NCI-H2227 (cell line): ENCODE measurements around the gene PPP2R2D.
A peak's percentile ranks its signal among the peaks of the same experiment; 100 is the strongest.

Source experiments
- DNase-seq: peaks from one replicate; lab custom pipeline; 2025; ENCODE audit not compliant: unreplicated experiment; lab: John Stamatoyannopoulos, UW

Gene PPP2R2D

DNA sequence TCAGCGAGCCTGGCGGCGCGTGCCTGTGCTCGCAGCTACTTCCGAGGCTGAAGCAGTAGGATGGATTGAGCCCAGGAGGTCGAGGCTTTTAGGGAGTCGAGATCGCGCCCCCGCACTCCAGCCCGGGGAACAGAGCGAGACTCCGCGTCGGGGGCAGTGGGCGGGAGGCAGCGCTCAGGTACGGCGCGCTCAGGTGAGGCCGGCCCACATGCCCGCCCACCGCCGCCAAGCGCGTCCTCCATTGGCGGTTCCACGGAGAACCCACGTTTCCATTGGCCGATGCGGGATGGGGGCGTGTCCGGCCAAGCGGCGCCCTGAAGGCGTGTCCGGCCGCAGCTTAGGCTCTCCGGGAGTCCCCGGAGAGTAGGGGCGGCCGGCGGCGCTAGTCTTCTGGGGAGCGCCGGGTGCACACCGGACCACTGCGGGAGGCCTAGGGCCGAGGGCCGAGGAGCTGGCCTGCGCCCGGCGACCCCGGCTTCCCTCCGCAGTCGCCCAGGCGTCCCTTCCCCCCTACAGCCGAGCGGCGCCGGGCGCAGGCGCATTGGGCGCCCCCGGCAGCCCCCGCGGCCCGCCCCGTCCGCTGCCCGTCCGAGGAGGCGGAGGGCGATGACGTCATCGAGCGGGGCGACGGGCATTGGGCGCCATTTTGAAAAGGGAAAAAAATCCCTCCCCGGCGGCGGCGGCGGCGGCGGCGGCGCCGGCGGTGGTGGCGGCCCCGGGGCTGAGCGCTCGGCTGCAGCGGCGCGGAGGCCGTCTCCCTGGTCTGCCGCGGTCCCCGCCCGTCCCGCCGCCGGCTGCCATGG is at the start of gene PPP2R2D:
TSS of gene PPP2R2D (plus strand) at position 659 of the 803 bp plus-strand sequence. CDS start at position 800, 141 bp downstream.
- peak; percentile 92 for DNase-seq

- no peak for DNase-seq
Observed at GRCh38 chr10:131851346-131851745, 49.5 kb upstream of the PPP2R2D start.

GRCh38 chr10:131852176-131852822 is 48.5 kb upstream of the PPP2R2D start:
- no peak for DNase-seq

GRCh38 chr10:131852823-131853609 is 47.8 kb upstream of the PPP2R2D start:
- no peak for DNase-seq

DNA sequence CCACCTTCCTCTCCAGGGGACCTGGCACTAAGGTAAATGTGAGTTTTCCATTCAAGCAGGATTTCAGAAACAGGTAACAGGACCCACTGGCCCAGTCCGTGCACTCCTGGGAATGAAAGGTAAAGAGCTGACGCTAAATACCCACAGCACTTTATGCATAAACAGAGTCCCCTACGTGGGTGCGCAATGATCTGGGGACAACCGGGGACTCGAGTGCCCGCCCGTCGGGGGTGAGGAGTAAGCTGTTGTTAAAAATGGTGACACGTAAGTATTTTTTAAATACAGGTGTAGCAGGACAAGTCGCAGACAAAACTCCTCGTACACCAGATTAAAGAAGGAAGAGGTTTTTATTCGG is 47.2 kb upstream of the PPP2R2D start:
- DNase-seq, result no peak

- no peak for DNase-seq
Observed at GRCh38 chr10:131854579-131855335, 46.1 kb upstream of the PPP2R2D start.

DNA sequence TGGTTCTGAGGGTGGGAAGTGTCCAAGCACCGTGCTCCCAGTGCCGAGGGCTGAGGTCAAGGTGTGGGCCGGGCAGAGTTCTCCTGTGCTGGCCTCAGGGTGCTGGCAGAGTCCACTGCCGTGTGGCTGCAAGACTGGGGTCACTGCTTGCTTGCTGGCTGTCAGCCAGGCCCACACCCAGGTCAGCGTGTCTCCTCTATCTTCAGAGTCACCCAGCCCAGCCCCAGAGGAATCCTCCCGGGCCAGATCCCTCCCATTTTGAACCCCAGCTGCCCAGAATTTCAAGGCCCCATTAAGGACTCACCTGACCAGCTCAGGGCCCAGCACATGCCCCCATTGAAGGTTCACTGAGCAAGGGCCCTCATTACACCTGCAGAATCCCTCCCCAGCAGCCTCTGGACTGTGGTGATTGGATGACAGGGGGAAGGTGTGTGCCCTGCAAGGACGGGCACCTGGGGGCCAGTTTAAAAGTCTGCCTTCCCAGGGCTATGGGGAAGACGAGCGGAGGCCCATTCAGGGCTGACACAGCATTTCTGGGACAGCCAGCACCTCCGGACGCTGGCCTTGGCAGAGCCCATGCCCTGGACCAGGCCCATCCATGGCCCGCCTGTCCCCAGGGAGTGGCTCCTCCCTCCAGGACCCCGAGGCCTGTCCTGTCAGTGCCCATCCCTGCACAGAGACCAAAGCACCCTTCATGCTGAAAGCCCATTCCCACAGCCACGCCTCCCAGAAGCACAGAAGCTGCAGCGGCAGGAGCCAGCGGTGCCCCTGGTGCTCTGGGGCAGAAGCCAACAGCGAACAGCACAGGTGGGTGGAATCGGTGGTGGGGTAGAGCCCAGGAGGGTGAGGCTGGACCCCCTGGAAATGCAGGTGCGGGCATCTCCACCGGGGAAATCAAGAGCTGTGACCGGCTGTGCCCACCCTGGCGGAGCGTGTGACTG is 45.1 kb upstream of the PPP2R2D start:
- no peak for DNase-seq

DNA sequence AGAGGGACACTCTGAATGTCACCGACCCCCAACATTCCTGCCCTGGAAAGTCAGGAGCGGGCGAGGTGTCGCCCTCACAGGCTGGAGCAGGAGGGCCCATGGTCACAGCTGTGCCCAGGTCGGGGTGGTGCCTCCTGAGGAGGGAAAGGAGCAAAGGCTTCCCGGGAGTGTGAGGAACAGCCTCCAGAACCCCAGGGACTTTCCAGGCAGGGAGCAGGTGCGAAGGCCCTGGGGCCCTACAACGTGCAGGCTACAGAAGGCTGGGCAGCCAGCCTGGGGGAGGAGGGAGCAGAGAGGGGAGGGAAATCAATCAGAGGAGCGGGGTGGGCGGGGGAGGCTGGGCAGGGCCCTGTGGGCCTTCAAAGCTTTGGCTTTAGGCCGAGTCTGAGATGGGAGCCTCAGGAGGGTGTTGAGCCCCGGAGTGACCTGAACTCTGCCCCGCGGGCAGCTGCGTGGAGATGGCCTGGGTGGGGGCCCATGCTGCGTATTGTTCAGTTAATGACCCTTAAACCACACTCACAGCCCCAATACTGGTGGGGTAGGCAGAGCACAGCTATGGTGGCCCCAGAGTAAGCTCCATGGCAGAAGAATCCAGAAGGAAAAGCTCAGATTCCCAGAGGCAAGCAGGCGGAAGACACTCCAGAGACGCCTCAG is 44.2 kb upstream of the PPP2R2D start:
- DNase-seq, result no peak

GRCh38 chr10:131857156-131858117 is 43.4 kb upstream of the PPP2R2D start:
- no peak for DNase-seq

GRCh38 chr10:131858118-131858515 is 42.7 kb upstream of the PPP2R2D start:
- no peak for DNase-seq

DNA sequence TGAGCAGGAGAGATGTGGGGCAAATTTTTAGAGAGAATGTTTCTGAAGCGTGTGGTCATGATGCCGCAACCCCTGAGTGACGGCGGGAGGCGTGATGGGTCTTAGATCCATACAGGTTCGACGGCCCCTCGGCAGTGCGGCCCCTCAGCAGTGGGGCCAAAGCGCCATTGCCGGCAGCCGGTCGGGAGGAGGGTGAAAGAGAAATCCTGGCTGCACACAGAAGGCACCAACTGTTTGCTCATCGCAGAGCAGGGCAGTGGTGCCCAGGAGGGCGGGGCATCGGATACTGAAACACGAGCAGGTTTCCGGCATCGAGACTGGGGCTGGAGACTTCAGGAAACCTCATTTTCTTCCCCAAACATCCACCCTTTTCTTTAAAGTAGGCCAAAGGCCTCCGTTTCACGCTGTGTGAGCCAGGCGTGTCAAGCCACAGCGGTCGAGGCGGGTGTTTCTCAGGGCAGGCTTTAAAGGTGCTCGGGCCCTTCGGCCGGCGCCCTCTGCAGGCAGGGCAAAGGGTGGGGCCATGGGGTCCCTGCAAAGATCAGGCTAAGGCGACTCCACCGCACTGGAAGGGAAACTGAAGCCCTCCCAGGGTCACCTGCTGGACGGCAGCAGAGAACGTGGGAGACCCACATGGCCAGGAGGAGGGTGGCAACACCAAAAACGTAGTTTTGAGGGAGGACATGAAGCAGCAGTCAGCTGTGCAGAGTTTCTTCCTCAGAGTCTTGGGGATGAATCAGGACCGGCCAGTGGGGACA is 42.0 kb upstream of the PPP2R2D start:
- DNase-seq, result no peak

- DNase-seq, result no peak
Observed at GRCh38 chr10:131859341-131860020, 41.3 kb upstream of the PPP2R2D start.

DNA sequence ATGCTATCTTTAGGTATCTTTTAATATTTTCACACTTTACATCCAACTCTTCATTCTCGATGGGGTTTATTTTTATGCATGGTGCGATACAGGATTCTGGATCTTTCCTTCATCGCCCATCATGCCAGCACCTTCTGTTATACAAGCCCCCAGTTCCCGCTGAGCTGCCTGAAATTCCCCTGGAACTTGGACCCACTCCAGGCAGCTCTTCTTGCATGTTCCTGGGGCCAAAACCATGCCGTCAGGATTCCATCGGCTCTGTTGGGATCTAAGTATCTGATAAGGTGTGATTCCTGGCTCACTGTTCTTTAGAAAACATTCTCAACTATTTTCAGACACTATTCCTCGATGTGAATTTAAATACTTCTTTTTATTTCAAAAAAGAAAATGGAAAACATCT is 40.5 kb upstream of the PPP2R2D start:
- DNase-seq, result no peak

- no peak for DNase-seq
Observed at GRCh38 chr10:131860806-131861440, 39.9 kb upstream of the PPP2R2D start.

GRCh38 chr10:131862548-131862947 is 38.3 kb upstream of the PPP2R2D start:
- DNase-seq, result no peak

- DNase-seq, result no peak
Observed at GRCh38 chr10:131865223-131865917, 35.4 kb upstream of the PPP2R2D start.
